H54 (cell line): Measurements from ENCODE around the gene DDX28.
"Not testable (repeated sequence)": the region's sequence is repeated elsewhere in the genome, so short reads cannot be mapped to it uniquely, and the experiment has no call there.

Experiments used
- DNase-seq: peaks from one replicate; pipeline ENCODE4 v3.0.0; 2011; ENCODE audit warnings: low spot score, mixed read lengths; ENCODE audit not compliant: insufficient read length
- FAIRE-seq: peaks from 3 replicates; lab custom pipeline; 2011; peaks lifted over from hg19 to GRCh38; lab: Jason Lieb, UNC
- POLR2A ChIP-seq: IDR thresholded peaks from 2 replicates; pipeline ENCODE4 v1.6.1; 2011; ENCODE audit warnings: low read depth, mild to moderate bottlenecking, low read length

Gene DDX28

GRCh38 chr16:68059804-68060203 lies 36.8 kb upstream of the DDX28 start:
- FAIRE-seq (no peak), DNase-seq (no peak)
- no peak for TF ChIP-seq POLR2A

- DNase-seq (no peak), FAIRE-seq (no peak)
- TF ChIP-seq POLR2A, result no peak
Measured at GRCh38 chr16:68055395-68055794, 32.4 kb upstream of the DDX28 start.

GRCh38 chr16:68049449-68049848 lies 26.4 kb upstream of the DDX28 start:
- DNase-seq (no peak), FAIRE-seq (no peak)
- no peak for TF ChIP-seq POLR2A

GRCh38 chr16:68047987-68048386 lies 25.0 kb upstream of the DDX28 start:
- FAIRE-seq (no peak), DNase-seq (no peak)
- TF ChIP-seq POLR2A, result no peak

GRCh38 chr16:68046106-68046505 lies 23.1 kb upstream of the DDX28 start:
- no peak for DNase-seq
- FAIRE-seq, result no peak
- TF ChIP-seq POLR2A, result no peak

- DNase-seq, result no peak
- FAIRE-seq, result no peak
- no peak for TF ChIP-seq POLR2A
Measured at GRCh38 chr16:68041783-68042182, 18.8 kb upstream of the DDX28 start.

GRCh38 chr16:68040506-68041288 lies 17.7 kb upstream of the DDX28 start:
- peak; percentile 45 for DNase-seq
- no peak for TF ChIP-seq POLR2A
- FAIRE-seq, result no peak

- DNase-seq, result no peak
- no peak for TF ChIP-seq POLR2A
- no peak for FAIRE-seq
Measured at GRCh38 chr16:68037841-68038597, 15.0 kb upstream of the DDX28 start.

- DNase-seq (no peak), FAIRE-seq (no peak)
- no peak for TF ChIP-seq POLR2A
Measured at GRCh38 chr16:68035227-68035626, 12.2 kb upstream of the DDX28 start.

- no peak for FAIRE-seq
- TF ChIP-seq POLR2A, result no peak
- DNase-seq, result no peak
Measured at GRCh38 chr16:68033101-68033500, 10.1 kb upstream of the DDX28 start.

- FAIRE-seq, result no peak
Measured at GRCh38 chr16:68031951-68032350, 8.9 kb upstream of the DDX28 start.

GRCh38 chr16:68030108-68030507 lies 7.1 kb upstream of the DDX28 start:
- not testable (repeated sequence) for DNase-seq, FAIRE-seq

More at GRCh38 chr16:68031951-68032350, 8.9 kb upstream of the DDX28 start:
- no peak for DNase-seq
- no peak for TF ChIP-seq POLR2A

- FAIRE-seq, result no peak
- no peak for TF ChIP-seq POLR2A
- DNase-seq, result no peak
Measured at GRCh38 chr16:68028996-68029395, 6.0 kb upstream of the DDX28 start.

GRCh38 chr16:68022278-68022727 lies 729 bp downstream of the DDX28 start:
- no peak for DNase-seq
- TF ChIP-seq POLR2A, result no peak
- FAIRE-seq, result no peak
